ENCODE measurements around the gene SMU1. TPM values are rescaled to one million over a fixed set of nuclear protein-coding genes. Genes with fewer than 3 reads are reported as not detected.
A peak's percentile ranks its signal among the peaks of the same experiment; 100 is the strongest.

SMU1 gene
- total and polyA plus RNA-seq, 2 of the 13 experiments (the other 11 are each of a cell fraction or from before 2014, with no cell fraction given), result 12.9 to 36.6 TPM

- TF ChIP-seq KIAA2018 (CRISPR knock-in tag; IDR thresholded peaks at IDR 0.05; ENCODE audit: borderline replicate concordance), result peak; percentile 27; the same call in 1 of the 2 replicates
- TF ChIP-seq ZNF564 (CRISPR knock-in tag; IDR thresholded peaks at IDR 0.05), result no peak
- peak; percentile 66 for TF ChIP-seq ZBED4 (CRISPR knock-in tag; IDR thresholded peaks at IDR 0.05; ENCODE audit: borderline replicate concordance)
- TF ChIP-seq ZNF263 (CRISPR knock-in tag; IDR thresholded peaks at IDR 0.05), result 0 out of 2 replicates have a peak, but pooled peaks have one; percentile 20
- peak; percentile 8; the same call in 1 of the 2 replicates for TF ChIP-seq FOXP4 (CRISPR knock-in tag; IDR thresholded peaks at IDR 0.05)
- no peak for TF ChIP-seq ZNF629 (CRISPR knock-in tag; conservative IDR thresholded peaks at IDR 0.05)
- TF ChIP-seq ATF6 (CRISPR knock-in tag; conservative IDR thresholded peaks at IDR 0.05), result 0 out of 2 replicates have a peak, but pooled peaks have one; percentile 53
- TF ChIP-seq ATF1 (CRISPR knock-in tag; IDR thresholded peaks at IDR 0.05), result no peak
- peak; percentile 91; the same call in 1 of the 2 replicates for TF ChIP-seq ZNF740 (CRISPR knock-in tag; IDR thresholded peaks at IDR 0.05)
- TF ChIP-seq KDM3A (CRISPR knock-in tag; IDR thresholded peaks at IDR 0.05; ENCODE audit: low read depth), result peak; percentile 93
- no peak for TF ChIP-seq ZNF282 (IDR thresholded peaks at IDR 0.05; ENCODE audit: partially characterized antibody)
- no peak for TF ChIP-seq KAT2B (IDR thresholded peaks at IDR 0.05; ENCODE audit: borderline replicate concordance, low read depth, low read length)
Measured at GRCh38 chr9:33024966-33025571, 51.4 kb downstream of the SMU1 start, which contains the start of gene DNAJA1 (continued).
